ENCODE data around the gene OLA1.

The OLA1 gene

GRCh38 chr2:174120346-174120745, 128.0 kb downstream of the OLA1 start:
- H3K27ac ChIP-seq (ENCODE audit: low read length): no peak overlapping the region
- H3K4me3 ChIP-seq (ENCODE audit: low read depth in 1 of 2, low read length in 2 of 2): no peak overlapping the region
- no peaks in the 10 kb centered on the region for H3K27me3 ChIP-seq (ENCODE audit: low read depth, low read length)
- H3K36me3 ChIP-seq (ENCODE audit: control insufficient read depth in 1 of 2, insufficient read depth in 2 of 2, low read length in 2 of 2): no peaks in the 10 kb centered on the region
- no peaks in the 10 kb centered on the region for H3K4me1 ChIP-seq (ENCODE audit: control insufficient read depth in 1 of 2, insufficient read depth in 2 of 2, low read length in 2 of 2)
- H3K9me3 ChIP-seq (ENCODE audit: control insufficient read depth in 1 of 2, low read length in 2 of 2): no peaks in the 10 kb centered on the region

DNA sequence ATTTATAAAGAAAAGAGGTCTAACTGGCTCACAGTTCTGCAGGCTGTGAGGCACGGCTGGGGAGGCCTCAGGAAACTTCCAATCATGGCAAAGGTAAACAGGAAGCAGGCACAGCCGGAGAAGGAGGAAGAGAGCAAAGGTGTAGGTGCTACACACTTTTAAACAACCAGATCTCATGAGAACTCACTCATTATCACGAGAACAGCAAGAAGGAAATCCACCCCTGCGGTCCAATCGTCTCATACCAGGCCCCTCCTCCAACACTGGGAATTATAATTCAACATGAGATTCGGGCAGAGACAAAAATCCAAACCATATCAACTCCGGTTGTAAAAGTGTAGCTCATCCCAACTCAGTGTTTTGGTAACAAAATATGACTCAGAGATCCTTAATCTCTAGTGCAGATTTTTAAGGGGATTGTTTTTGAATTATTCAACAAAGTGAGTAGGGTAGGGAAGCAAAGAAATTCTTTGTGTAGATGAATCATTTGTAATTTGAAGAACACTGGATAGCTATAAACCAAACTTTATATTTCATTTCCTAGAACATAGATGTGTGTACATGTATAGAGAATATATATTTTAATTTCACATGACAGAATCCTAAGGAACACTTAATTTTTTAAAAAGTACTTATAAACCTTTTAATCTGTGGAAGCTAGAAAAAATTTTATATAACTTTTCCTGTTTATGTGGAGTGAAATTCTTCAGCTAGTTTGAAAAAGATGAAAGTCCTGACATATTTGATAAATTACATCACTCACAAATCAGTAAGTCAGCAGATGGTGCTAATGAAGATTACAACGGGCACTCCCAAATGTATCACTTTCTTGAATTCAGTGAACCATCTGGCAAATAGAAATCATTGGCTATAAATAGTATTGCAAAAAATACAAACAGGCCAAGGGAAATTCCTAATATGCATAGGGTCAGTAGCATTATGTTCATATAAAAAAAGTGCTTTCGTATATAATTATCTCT, 130.1 kb downstream of the OLA1 start:
- Histone ChIP-seq H3K9me3 (ENCODE audit: control insufficient read depth in 1 of 2, low read length in 2 of 2) (no peaks in the 10 kb centered on the region), H3K27ac (ENCODE audit: low read length) (no peak overlapping the region), H3K27me3 (ENCODE audit: low read depth, low read length) (no peaks in the 10 kb centered on the region), H3K4me1 (ENCODE audit: control insufficient read depth in 1 of 2, insufficient read depth in 2 of 2, low read length in 2 of 2) (no peaks in the 10 kb centered on the region), H3K36me3 (ENCODE audit: control insufficient read depth in 1 of 2, insufficient read depth in 2 of 2, low read length in 2 of 2) (no peaks in the 10 kb centered on the region), H3K4me3 (ENCODE audit: low read depth in 1 of 2, low read length in 2 of 2) (no peak overlapping the region)

DNA sequence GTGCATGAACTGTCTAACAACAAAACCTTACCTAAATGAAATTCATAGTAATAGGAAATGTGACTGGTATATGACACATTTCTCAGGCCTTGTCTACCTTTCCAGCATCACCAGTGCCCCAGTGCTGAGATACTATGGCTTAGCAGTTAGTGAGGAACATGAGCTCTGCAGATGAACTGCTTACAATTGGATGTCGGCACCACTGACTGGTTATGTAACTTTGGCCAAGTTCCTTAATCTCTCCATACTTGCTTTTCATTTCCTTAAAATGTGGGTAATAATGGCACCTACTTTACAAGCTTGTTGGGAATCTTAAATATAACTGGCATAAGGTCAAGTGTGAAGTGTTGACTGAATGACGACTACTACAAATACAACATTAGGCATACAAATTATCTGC, 136.3 kb downstream of the OLA1 start:
- Histone ChIP-seq H3K4me1 (ENCODE audit: control insufficient read depth in 1 of 2, insufficient read depth in 2 of 2, low read length in 2 of 2) (no peaks in the 10 kb centered on the region), H3K27ac (ENCODE audit: low read length) (no peak overlapping the region), H3K36me3 (ENCODE audit: control insufficient read depth in 1 of 2, insufficient read depth in 2 of 2, low read length in 2 of 2) (peaks cover 0 to 4% of the 10 kb centered on the region in 2 donors), H3K9me3 (ENCODE audit: control insufficient read depth in 1 of 2, low read length in 2 of 2) (no peaks in the 10 kb centered on the region), H3K27me3 (ENCODE audit: low read depth, low read length) (no peaks in the 10 kb centered on the region), H3K4me3 (ENCODE audit: low read depth in 1 of 2, low read length in 2 of 2) (no peak overlapping the region)

DNA sequence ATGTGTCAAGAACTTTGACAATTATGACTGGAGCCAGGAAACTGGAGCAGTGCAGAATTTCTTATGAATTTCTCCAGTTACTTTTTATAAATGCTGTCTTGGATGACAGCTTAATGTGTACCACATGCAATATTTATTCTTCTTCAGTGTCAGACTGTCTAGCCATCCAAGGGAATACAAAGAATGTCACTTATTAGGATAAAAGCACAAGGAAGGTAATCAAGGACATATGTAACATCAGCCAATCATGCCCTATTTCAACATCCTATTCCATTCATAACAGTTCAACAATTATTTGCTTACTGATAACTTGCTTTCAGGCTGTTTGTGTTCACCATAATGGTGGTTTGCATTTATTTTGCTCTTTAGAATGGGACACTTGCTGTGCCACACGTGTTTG, 139.8 kb downstream of the OLA1 start:
- peaks cover 0 to 4% of the 10 kb centered on the region in 2 donors for H3K36me3 ChIP-seq (ENCODE audit: control insufficient read depth in 1 of 2, insufficient read depth in 2 of 2, low read length in 2 of 2)
- no peaks in the 10 kb centered on the region for H3K27me3 ChIP-seq (ENCODE audit: low read depth, low read length)
- H3K4me1 ChIP-seq (ENCODE audit: control insufficient read depth in 1 of 2, insufficient read depth in 2 of 2, low read length in 2 of 2): no peaks in the 10 kb centered on the region
- no peak overlapping the region for H3K4me3 ChIP-seq (ENCODE audit: low read depth in 1 of 2, low read length in 2 of 2)
- H3K9me3 ChIP-seq (ENCODE audit: control insufficient read depth in 1 of 2, low read length in 2 of 2): no peaks in the 10 kb centered on the region
- H3K27ac ChIP-seq (ENCODE audit: low read length): no peak overlapping the region

- H3K36me3 ChIP-seq (ENCODE audit: control insufficient read depth in 1 of 2, insufficient read depth in 2 of 2, low read length in 2 of 2): no peaks in the 10 kb centered on the region
- no peaks in the 10 kb centered on the region for H3K9me3 ChIP-seq (ENCODE audit: control insufficient read depth in 1 of 2, low read length in 2 of 2)
- H3K4me1 ChIP-seq (ENCODE audit: control insufficient read depth in 1 of 2, insufficient read depth in 2 of 2, low read length in 2 of 2): no peaks in the 10 kb centered on the region
- no peak overlapping the region for H3K4me3 ChIP-seq (ENCODE audit: low read depth in 1 of 2, low read length in 2 of 2)
- H3K27me3 ChIP-seq (ENCODE audit: low read depth, low read length): no peaks in the 10 kb centered on the region
- no peak overlapping the region for H3K27ac ChIP-seq (ENCODE audit: low read length)
Measured at GRCh38 chr2:174106736-174107135, 141.6 kb downstream of the OLA1 start.

DNA sequence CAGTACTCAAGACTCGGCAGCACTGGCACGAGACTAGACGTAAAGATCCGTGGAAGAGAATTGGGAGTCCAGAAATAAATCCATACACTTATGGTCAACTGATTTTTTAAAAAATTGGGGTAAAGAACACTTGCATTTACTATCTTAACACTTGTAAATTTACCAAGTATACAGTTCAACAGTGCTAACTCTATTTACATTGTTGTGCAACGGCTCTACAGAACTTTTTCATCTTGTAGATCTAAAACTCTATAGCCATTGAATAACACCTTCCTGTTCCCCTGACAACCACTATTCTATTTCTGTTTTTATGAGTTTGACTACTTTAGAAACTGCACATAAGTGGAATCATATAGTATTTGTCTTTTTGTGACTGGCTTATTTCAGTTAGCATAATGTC, 153.8 kb downstream of the OLA1 start:
- Histone ChIP-seq H3K4me3 (ENCODE audit: low read depth in 1 of 2, low read length in 2 of 2) (no peak overlapping the region), H3K36me3 (ENCODE audit: control insufficient read depth in 1 of 2, insufficient read depth in 2 of 2, low read length in 2 of 2) (no peaks in the 10 kb centered on the region), H3K9me3 (ENCODE audit: control insufficient read depth in 1 of 2, low read length in 2 of 2) (no peaks in the 10 kb centered on the region), H3K27me3 (ENCODE audit: low read depth, low read length) (no peaks in the 10 kb centered on the region), H3K4me1 (ENCODE audit: control insufficient read depth in 1 of 2, insufficient read depth in 2 of 2, low read length in 2 of 2) (no peaks in the 10 kb centered on the region), H3K27ac (ENCODE audit: low read length) (no peak overlapping the region)

GRCh38 chr2:174090476-174090875, 157.9 kb downstream of the OLA1 start:
- no peaks in the 10 kb centered on the region for H3K4me1 ChIP-seq (ENCODE audit: control insufficient read depth in 1 of 2, insufficient read depth in 2 of 2, low read length in 2 of 2)
- H3K36me3 ChIP-seq (ENCODE audit: control insufficient read depth in 1 of 2, insufficient read depth in 2 of 2, low read length in 2 of 2): no peaks in the 10 kb centered on the region
- H3K27me3 ChIP-seq (ENCODE audit: low read depth, low read length): no peaks in the 10 kb centered on the region
- H3K4me3 ChIP-seq (ENCODE audit: low read depth in 1 of 2, low read length in 2 of 2): no peak overlapping the region
- H3K9me3 ChIP-seq (ENCODE audit: control insufficient read depth in 1 of 2, low read length in 2 of 2): no peaks in the 10 kb centered on the region
- no peak overlapping the region for H3K27ac ChIP-seq (ENCODE audit: low read length)

DNA sequence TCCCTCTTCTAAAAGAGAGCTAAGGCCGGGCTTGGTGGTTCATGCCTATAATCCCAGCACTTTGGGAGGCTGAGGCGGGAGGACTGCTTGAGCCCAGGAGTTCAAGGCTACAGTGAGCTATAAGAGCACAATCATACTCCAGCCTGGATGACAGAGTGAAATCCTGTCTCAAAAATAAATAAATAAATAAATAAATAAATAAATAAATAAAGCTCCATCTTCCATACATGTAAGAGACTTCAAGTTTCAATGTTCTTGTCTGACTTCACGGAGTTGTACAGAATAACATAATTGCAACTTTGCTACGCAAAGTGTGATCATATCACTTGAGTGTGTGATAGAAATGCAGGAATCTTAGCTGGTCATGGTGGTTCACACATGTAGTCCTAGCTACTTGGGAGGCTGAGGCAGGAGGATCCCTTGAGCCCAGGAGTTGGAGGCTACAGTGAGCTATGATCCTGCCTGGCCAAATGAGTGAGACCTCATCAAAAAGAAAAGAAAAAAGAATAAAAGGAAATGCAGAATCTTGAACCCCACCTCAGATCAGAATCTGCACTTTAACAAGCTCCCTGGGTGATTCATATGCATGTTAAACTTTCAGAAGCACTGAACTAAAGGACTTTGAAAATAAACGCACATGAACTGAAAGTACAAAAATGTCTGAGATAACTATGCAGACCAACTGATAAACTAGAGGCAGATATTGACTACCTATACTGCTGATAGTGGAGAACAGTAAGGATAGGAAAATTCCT, 159.4 kb downstream of the OLA1 start:
- Histone ChIP-seq H3K36me3 (ENCODE audit: control insufficient read depth in 1 of 2, insufficient read depth in 2 of 2, low read length in 2 of 2) (no peaks in the 10 kb centered on the region), H3K27me3 (ENCODE audit: low read depth, low read length) (no peaks in the 10 kb centered on the region), H3K4me3 (ENCODE audit: low read depth in 1 of 2, low read length in 2 of 2) (no peak overlapping the region), H3K27ac (ENCODE audit: low read length) (no peak overlapping the region), H3K9me3 (ENCODE audit: control insufficient read depth in 1 of 2, low read length in 2 of 2) (no peaks in the 10 kb centered on the region), H3K4me1 (ENCODE audit: control insufficient read depth in 1 of 2, insufficient read depth in 2 of 2, low read length in 2 of 2) (no peaks in the 10 kb centered on the region)

DNA sequence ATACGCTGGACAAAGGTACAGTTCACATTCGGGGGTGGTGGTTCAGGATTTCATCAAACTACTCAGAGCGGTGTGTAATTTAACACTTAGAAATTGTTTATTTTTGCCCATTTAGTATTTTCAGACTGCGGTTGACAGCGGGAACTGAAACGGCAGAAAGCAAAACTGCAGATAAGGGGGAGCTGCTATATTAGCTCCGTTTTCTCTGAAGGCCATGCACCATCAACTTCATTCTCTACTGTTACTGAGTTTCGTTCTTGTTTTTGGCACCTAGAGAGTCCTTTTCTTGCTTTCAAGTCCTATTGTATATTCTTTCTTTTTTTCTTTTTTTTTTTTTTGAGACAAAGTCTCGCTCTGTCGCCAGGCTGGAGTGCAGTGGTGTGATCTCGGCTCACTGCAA, 161.6 kb downstream of the OLA1 start:
- H3K9me3 ChIP-seq (ENCODE audit: control insufficient read depth in 1 of 2, low read length in 2 of 2): no peaks in the 10 kb centered on the region
- no peaks in the 10 kb centered on the region for H3K4me1 ChIP-seq (ENCODE audit: control insufficient read depth in 1 of 2, insufficient read depth in 2 of 2, low read length in 2 of 2)
- no peak overlapping the region for H3K27ac ChIP-seq (ENCODE audit: low read length)
- no peaks in the 10 kb centered on the region for H3K36me3 ChIP-seq (ENCODE audit: control insufficient read depth in 1 of 2, insufficient read depth in 2 of 2, low read length in 2 of 2)
- H3K27me3 ChIP-seq (ENCODE audit: low read depth, low read length): no peaks in the 10 kb centered on the region
- no peak overlapping the region for H3K4me3 ChIP-seq (ENCODE audit: low read depth in 1 of 2, low read length in 2 of 2)

- no peaks in the 10 kb centered on the region for H3K36me3 ChIP-seq (ENCODE audit: control insufficient read depth in 1 of 2, insufficient read depth in 2 of 2, low read length in 2 of 2)
- no peak overlapping the region for H3K27ac ChIP-seq (ENCODE audit: low read length)
- no peaks in the 10 kb centered on the region for H3K9me3 ChIP-seq (ENCODE audit: control insufficient read depth in 1 of 2, low read length in 2 of 2)
- H3K4me3 ChIP-seq (ENCODE audit: low read depth in 1 of 2, low read length in 2 of 2): no peak overlapping the region
- no peaks in the 10 kb centered on the region for H3K4me1 ChIP-seq (ENCODE audit: control insufficient read depth in 1 of 2, insufficient read depth in 2 of 2, low read length in 2 of 2)
- no peaks in the 10 kb centered on the region for H3K27me3 ChIP-seq (ENCODE audit: low read depth, low read length)
Measured at GRCh38 chr2:174085781-174086180, 162.6 kb downstream of the OLA1 start.

- no peaks in the 10 kb centered on the region for H3K9me3 ChIP-seq (ENCODE audit: control insufficient read depth in 1 of 2, low read length in 2 of 2)
Measured at GRCh38 chr2:174083843-174084458, 164.4 kb downstream of the OLA1 start.

More at GRCh38 chr2:174083843-174084458, 164.4 kb downstream of the OLA1 start:
- Histone ChIP-seq H3K27me3 (ENCODE audit: low read depth, low read length) (no peaks in the 10 kb centered on the region), H3K4me3 (ENCODE audit: low read depth in 1 of 2, low read length in 2 of 2) (no peak overlapping the region), H3K36me3 (ENCODE audit: control insufficient read depth in 1 of 2, insufficient read depth in 2 of 2, low read length in 2 of 2) (no peaks in the 10 kb centered on the region), H3K27ac (ENCODE audit: low read length) (no peak overlapping the region), H3K4me1 (ENCODE audit: control insufficient read depth in 1 of 2, insufficient read depth in 2 of 2, low read length in 2 of 2) (no peaks in the 10 kb centered on the region)
